Amniotic epithelial cell (primary cell): ENCODE data around the gene WDR76.
"Not testable (repeated sequence)": the region's sequence is repeated elsewhere in the genome, so short reads cannot be mapped to it uniquely, and the experiment has no call there.

Experiments
- DNase-seq: peaks from one replicate; pipeline ENCODE4 v3.0.0-alpha.2; 2010; ENCODE audit warnings: low read depth

Gene WDR76

DNA sequence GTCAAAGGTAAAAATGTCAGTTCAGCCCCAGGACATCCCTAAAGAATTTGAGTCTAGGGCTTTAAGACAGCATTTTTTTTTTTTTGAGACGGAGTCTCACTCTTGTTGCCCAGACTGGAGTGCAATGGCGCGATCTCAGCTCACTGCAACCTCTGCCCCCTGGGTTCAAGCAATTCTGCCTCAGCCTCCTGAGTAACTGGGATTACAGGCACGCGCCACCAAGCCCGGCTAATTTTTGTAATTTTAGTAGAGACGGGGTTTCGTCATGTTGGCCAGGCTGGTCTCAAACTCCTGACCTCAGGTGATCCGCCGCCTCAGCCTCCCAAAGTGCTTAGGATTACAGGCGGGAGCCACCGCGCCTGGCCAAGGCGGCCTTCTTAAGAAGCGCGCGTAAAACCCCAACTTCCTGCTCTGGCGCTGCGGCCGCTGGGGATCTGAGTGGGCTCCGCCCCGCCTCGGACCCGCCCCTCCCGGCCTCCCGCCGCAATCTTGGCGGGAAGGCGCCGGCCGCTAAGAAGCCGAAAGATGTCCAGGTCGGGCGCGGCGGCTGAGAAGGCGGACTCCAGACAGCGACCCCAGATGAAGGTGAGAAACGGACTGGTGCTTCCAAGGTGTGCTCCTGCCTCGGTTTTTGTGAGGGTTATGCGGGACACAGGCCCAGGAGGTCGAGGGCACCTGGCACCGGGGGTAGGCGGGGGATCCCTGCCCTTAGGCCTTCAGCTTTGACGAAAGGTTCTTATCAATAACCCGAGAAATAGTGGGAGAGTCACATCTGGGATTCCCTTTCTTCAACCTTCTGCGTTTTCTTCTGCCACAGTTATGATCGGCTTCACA is at the start of gene WDR76:
TSS of gene WDR76 (plus strand) at position 495 of the 834 bp plus-strand sequence. CDS start at position 526, 31 bp downstream.
- peak; percentile 73 for DNase-seq

DNA sequence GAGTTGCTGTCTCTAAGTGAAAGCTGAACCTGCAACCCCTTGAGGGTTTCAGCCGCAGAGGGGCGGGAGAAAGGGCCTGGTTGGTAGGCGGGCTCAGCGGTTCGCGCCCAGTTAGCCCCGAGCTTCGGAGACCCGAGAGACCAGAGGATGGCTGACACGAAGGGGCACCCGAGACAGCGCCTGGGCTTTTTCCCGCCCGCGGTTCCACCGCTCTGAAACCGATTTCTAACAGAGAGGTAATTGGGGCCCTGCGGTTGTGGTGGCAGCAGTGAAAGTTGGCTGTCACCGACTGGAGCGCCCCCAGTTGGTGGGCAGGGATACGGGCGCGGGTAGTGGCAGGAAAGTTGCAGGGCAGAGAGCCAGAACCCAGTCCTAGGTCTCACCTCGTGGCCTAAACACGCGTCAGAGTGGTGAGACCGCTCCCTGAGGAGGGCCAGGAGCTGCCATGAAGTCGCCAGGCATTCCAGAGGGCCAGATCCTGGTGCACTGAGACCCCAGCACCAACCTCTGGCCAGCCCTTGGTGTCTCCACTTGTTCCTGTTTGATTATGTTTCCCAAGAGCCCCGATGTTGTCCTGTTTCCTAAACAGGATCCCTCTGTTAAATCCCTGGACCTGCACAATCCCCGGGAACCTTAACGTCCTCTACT is 49.4 kb upstream of the WDR76 start:
- DNase-seq = peak; percentile 62

DNA sequence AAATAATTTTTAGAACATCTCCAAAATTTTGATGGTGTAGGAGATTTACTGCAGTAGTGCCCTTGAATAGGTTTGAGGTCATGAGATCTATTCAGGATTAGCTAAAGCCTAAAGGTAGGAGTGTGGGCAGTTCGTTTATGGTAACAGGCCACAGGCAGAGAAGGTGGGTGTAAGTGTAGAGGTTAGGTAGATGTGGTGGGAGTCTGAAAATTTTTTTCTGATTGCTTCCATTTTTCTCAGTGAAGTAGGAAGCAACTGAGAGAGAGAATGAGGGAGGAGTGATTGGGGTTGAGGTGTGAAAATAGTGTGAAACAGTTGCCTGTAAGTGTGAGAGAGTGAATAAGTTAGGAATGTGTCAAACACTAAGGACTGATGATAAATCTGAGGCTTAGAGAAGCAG is 47.8 kb upstream of the WDR76 start:
- no peak for DNase-seq

DNA sequence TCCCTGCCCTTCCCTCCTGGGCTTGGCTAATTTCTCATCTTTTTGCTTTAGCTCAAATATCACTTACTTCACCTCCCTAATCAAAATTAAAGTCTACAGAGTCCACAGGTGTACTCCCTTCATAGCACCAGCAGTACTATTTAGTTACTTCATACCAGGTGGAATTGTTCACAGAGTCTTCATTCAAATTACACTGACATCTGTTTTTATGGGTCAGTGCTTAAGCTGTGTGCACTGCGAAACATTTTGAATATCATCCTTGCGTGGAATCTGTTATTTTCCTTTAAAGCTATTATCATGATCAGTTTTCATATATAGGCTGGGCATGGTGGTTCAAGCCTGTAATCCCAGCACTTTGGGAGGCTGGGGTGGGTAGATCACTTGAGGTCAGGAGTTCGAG is 37.4 kb upstream of the WDR76 start:
- no peak for DNase-seq

DNA sequence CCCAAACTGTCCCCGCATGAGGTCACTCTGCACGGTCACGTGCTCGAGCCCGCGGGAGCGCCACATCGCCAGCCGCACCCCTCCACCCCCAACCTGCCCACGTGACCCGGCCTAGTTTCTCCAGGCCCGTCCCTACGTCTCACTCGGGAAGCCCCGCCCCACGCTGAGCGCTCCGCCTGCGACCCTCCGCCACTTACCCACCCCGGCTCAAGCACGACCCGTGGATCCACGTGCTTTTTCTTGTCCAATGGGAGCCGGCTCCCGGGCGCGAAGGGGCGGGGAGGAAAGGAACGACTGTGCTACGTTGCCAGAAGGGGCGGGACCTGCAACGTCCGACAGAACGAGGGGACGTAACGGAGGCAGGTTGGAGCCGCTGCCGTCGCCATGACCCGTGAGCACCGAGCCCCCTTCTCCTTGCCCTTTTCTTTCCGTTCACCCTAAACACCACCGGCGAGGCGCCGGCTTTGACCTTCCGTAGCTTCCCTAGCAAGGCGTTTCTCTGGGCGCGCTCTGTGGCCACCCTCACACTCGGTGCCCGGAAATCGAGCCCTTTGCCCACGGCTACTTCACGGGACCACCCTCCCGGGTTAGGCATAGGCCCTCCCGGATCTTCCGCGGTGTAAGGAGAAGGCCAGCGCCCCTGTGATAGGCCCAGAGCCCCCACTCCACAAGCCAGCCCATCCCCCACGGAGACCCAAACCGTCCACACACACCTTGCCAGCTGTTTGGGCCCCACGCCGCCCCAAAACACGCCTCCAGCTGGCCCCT is 34.6 kb upstream of the WDR76 start, which contains the start of gene SERF2:
TSS of gene SERF2 (plus strand) at position 328 of the 768 bp plus-strand sequence. CDS start at position 385, 57 bp downstream.
- peak; percentile 99 for DNase-seq

DNA sequence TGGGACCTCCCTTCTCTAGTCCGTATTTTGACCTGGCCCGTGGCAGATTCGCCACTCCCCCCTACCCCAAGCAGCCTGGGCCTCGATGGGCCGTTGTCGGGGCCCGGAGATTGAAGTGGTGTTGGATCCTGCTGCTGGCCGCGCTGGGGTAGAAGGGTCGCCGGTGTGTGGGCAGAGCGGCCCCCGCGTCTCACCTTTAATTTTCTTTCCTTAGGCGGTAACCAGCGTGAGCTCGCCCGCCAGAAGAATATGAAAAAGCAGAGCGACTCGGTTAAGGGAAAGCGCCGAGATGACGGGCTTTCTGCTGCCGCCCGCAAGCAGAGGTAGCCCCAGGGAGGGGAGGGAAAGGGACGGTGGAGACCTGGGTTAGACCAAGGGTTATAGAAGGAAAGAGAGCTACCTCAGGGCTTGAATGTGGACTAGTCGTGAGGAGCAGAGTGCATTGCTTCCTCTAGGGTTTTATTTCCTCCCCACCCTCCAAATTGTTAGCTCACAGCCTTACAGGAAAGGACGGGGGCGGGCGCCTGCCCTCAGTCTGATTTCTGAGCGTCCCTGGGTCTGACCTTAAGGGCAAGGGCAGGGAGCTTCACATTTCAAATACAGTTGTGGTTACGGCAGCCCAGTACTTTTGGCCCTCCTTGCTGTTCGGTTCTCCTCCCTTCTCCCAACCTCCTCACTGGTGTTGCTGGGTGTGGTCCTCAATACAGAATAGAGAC is 33.9 kb upstream of the WDR76 start:
- DNase-seq = peak; percentile 23

DNA sequence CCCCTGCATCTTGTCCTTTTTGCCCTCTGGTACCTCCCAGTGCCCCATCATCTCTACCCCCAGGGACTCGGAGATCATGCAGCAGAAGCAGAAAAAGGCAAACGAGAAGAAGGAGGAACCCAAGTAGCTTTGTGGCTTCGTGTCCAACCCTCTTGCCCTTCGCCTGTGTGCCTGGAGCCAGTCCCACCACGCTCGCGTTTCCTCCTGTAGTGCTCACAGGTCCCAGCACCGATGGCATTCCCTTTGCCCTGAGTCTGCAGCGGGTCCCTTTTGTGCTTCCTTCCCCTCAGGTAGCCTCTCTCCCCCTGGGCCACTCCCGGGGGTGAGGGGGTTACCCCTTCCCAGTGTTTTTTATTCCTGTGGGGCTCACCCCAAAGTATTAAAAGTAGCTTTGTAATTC is 33.2 kb upstream of the WDR76 start:
- no peak for DNase-seq

DNA sequence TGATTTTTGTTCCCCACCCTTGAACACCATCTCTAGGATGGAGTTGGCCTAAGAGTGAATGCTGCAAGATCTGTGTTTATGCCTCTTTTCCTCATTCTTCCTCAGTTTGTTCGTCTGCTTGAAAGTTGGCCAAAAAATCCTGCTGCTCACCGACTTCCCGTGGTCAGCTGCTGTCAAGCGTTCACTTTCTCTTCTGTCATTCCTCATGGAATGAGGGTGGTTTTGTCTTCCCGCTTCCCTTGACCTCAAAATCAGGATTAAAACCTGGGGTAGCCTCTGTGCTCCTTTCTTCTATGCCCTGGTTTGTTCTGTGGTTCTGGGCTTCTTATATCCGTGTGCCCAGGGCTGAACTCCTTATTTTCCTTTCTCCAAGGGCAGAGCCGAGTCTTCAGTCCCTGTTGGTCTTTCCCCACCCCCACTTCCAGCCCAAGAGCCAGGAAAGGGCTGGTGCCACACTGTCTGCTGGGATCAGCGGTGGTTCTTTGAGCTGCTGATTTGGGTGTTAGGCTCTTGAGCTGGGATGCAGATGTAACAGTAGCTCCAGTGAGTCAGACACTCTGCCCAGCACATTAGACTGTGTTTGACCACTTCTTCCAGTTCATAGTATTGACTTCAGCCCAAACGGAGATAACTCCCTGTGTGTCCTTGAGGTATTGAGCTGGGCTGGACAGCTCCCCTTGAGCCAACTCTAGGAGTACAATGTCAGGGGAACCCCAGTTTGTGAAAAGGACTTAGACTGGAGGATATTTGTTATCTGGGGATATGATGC is 32.3 kb upstream of the WDR76 start:
- DNase-seq = peak; percentile 69

DNA sequence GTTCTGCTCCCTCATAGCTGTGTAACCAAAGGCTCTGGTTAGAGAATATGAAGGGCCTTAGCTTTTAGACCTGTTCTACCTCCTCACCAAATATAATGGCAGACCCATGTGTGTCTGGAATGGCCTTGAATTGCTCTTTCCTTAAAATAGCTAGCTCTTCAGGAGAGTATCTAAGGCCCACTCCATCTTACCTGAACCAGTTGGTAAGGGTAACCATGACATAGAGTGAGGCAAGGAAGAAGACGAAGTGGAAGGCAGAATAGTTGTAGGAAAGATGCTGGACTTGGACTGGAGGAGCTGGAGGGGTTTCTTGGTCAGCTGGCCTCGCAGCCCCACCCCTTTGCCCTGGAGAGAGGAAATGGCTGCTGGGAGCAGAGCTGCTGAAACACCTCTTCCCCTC is 31.6 kb upstream of the WDR76 start:
- DNase-seq = no peak

DNA sequence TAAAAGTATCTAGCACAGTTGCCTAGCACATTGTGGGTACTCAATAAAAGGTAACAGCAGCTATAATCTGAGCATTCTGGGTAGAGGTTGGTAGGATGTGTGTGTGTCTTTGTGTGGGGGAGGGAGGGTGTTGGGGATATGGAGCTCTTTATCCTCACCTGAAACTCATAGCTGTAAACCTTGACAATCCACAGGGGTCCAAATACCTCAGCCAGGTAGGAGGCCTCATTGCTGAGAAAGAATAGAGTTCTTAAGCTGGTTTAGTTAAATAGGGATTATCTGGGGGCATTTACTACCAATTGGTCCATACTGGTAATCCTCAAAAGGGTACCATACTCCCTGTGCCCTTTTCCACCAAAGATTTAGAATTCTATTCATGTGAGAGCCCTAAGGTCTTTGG is 30.8 kb upstream of the WDR76 start:
- DNase-seq = no peak

DNA sequence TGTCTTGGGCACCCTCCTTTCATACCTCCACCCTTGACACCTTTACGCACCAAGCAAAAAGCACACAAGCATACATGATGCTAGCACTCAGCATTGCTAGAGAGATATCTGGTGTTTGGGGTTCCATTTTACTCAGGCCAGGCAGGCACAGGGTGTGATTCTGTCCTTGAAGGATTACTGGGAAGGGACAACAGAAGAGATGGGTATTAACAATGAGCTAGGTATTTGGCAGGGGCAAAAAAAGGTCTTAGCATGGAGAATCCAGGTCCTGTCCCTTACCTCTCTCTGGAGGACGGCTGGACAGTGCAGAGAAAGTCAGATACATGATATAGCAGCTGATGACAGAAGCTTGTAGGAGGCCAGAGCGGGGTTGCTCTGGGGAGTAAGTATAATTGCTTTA is 30.2 kb upstream of the WDR76 start:
- no peak for DNase-seq

DNA sequence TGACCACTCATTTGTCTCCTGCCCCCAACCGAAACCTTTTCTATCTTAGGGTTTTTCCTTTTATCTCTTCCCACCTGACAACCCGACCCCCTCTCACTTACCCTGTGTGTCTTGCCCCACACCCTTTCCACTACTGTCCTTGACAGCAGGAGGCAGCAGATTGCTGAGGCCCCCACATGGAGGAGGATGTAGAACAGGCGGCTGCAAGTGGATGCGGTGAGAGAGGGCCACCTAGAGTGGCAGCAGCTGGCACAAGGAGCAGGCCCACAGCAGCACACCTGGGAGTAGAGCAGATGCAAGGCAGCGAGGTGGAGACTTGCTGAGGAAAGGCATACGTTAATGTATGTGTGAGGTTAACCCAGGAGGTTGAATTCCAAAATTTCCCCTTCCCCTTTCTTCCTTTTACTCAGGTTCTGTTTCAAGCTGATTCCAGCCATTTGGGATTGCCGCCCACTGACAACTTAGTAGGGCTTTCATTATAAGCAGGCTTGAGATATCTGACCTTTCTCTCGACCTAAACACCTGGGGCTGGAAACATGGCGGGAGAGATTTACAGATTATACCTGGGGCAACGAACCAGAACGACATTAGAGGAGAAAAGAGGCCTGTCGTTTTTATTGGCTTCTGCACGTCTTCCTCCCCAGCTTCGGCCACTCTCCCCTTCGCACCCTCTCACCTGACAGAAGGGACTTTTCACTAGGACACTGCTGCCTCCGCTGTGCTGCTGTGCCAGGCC is 27.4 kb upstream of the WDR76 start:
- DNase-seq = no peak

DNA sequence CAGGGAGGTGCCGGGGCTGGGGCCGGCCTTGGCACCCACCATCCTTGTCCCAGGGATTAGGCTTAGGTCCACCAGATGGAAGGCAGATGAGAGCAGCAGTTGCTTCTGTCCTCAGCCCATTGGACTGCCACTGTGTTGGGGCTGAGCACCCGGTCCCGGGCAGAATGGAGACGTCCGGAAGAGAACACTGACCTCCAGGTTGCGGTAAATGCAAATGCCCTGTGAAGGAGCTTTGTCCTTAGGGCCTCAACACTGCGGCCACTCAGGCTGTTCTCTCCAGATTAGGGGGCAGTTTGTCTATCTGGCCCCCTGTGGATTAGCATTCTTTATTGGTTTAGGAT is 26.9 kb upstream of the WDR76 start, which contains the start of gene SERINC4:
TSS of gene SERINC4 (minus strand) at position 276 of the 341 bp plus-strand sequence. CDS start at position 42, 234 bp downstream.
- DNase-seq = no peak

DNA sequence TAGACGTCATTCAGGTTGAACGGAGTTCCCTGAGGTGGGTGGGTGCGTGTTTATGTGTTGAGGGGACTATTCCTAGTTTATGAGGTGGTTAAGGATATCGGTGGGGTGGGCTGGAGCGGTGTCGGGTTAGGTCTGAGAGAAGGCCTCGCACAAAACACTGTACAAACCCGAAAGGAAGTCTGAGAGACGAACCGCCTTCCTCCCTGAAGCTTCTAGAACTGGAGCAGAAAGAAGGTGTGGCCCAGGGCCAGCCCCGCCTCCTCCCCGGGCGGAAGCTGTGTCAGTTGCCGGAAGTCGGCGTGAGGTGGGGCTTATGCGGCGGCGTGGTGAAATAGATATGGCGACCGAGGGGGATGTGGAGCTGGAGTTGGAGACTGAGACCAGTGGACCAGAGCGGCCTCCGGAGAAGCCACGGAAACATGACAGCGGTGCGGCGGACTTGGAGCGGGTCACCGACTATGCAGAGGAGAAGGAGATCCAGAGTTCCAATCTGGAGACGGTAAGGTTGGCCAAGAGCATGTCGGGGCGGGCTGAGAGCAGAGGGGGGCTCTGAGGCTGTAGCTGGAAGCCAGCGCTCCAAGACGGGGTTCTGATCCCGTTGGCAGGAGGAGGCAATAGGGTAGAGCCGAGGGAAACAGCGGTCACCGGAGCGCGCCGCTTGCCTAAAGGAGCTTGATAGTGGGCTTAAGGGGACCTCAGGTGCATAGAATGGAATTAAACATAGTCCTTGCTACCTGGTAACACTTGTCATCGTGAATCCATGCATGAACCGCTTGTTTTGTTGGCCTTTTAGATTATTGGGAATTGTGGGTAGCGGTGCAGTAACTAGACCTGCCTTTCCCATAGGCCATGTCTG is 26.3 kb upstream of the WDR76 start, which contains the start of gene HYPK:
TSS of gene HYPK (plus strand) at position 314 of the 856 bp plus-strand sequence. CDS start at position 338, 24 bp downstream.
- DNase-seq = peak; percentile 81

DNA sequence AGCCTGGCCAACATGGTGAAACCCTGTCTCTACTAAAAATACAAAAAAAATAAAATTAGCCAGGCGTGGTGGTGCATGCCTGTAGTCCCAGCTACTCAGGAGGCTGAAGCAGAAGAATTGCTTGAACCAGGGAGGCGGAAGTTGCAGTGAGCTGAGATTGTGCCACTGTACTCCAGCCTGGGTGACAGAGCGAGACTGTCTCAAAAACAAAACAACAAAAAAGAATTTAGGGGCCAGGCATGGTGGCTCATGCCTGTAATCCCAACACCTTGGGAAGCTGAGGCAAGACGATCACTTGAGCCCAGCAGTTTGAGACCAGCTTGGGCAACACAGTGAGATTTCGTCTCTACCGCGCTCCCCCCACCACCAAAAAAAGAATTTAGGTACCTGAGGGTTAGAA is 24.1 kb upstream of the WDR76 start:
- DNase-seq = not testable (repeated sequence)

DNA sequence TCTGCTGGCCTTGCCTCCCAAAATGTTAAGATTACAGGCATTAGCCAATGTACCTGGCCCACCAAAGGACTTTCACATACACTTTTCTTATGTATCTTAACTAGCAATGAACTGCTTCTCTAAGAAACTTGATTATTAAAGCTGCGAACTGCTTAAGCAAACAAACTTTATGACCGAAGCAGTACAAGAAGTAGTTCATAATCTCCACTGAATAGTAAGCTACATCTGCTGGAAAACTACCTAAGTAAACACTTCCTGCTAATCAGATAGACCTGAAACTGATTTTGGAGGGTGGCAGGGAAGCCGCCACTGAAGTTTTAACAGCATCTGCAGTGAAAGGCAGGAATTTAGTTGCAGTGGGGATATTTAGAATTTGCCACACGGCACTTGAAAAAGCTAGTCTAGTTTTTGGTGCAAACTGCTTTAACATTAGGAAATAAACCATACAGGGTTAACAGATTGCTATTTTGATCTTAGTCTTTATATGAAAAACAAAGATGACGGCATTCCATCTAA is 18.3 kb upstream of the WDR76 start:
- DNase-seq = no peak

DNA sequence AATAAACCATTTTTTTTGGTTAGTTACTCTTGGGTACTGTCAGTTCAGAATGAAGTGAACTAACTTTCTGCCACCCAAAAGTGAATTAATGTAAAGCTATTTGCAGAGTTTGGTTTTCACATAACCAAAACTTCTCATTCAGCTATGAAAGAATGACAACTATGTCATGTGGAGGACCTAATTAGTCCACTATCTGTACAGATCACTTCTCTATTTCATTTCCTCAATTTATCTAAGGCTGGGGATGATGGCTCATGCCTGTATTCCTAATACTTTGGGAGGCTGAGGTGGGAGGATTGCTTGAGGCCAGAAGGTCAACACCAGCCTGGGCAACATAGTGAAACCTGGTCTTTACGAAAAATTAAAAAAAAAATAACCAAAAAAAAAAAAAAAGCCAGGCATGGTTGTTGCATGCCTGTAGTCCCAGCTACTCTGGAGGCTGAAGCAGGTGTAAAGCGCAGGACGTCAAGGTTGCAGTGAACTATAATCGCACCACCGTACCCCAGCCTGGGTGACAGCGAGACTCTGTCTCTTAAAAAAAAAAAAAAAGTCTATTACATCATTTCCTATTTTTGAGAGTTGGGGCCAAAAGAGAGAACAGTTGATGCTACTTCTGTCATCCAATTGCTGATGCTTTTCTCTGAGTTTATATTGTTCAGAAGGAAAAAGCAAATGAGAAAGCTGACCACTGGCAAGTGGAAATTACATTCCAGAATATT is 17.7 kb upstream of the WDR76 start:
- DNase-seq = no peak

DNA sequence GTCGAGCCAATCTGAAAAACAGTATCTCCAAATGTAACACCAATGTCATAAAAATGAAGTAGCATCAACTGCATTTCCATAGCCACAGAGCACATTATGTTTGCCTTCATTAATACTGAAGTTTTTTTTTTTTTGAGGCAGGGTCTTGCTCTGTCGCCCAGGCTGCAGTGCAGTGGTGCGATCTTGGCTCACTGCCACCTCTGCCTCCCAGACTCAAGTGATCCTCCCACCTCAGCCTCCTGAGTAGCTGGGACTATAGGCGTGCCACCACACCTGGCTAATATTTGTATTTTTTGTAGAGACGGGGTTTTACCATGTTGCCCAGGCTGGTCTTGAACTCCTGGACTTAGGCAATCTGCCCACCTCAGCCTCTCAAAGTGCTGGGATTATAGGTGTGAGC is 11.7 kb upstream of the WDR76 start:
- DNase-seq = not testable (repeated sequence)
